HepG2 (cell line): ENCODE results near the gene MRPL43. TPM values are rescaled to one million over a fixed set of nuclear protein-coding genes. Genes with fewer than 3 reads are reported as not detected.
A peak's percentile ranks its signal among the peaks of the same experiment; 100 is the strongest.

ENCODE experiments used
- CCDC6 ChIP-seq: sonication (generic); formaldehyde crosslinking; IDR thresholded peaks from 2 replicates; pipeline ENCODE4 v1.8.1; 2022; ENCODE audit warnings: mild to moderate bottlenecking, missing genetic modification reagents, moderate library complexity
- FOXC1 ChIP-seq: sonication (generic); formaldehyde crosslinking; IDR thresholded peaks from 2 replicates; pipeline ENCODE4 v1.8.0; 2022; ENCODE audit warnings: mild to moderate bottlenecking, missing genetic modification reagents, borderline replicate concordance
- FOXP4 ChIP-seq: sonication (generic); formaldehyde crosslinking; IDR thresholded peaks from 2 replicates; pipeline ENCODE4 v1.4.0; 2020; ENCODE audit warnings: missing genetic modification reagents
- HIVEP1 ChIP-seq: sonication (generic); formaldehyde crosslinking; IDR thresholded peaks from 2 replicates; pipeline ENCODE4 v1.4.0; 2020; ENCODE audit warnings: mild to moderate bottlenecking, missing genetic modification reagents
- MLLT10 ChIP-seq: sonication (generic); formaldehyde crosslinking; IDR thresholded peaks from 2 replicates; pipeline ENCODE4 v1.4.0; 2020; ENCODE audit warnings: missing genetic modification reagents
- SMARCE1 ChIP-seq: fragments of 450-650 bp; IDR thresholded peaks from 2 replicates; pipeline ENCODE4 v1.6.1; 2017; ENCODE audit warnings: borderline replicate concordance
- SNAPC4 ChIP-seq: sonication (generic); formaldehyde crosslinking; IDR thresholded peaks from 2 replicates; pipeline ENCODE4 v1.4.0; 2020; ENCODE audit warnings: mild to moderate bottlenecking, missing genetic modification reagents
- ZBTB20 ChIP-seq: sonication (generic); formaldehyde crosslinking; IDR thresholded peaks from 2 replicates; pipeline ENCODE4 v1.8.1; 2023; ENCODE audit warnings: missing genetic modification reagents, low read depth, mild to moderate bottlenecking, borderline replicate concordance
- ZNF343 ChIP-seq: sonication (generic); formaldehyde crosslinking; IDR thresholded peaks from 2 replicates; pipeline ENCODE4 v1.4.0; 2020; ENCODE audit warnings: mild to moderate bottlenecking, missing genetic modification reagents
- polyA plus RNA-seq, 8 experiments: library from polyadenylated mRNA; depleted of rRNA in 3 of 8; stranded (reverse) in 7 of 8; unstranded in 1 of 8; fragments of >200 nt; fragmentation: Illumina TruSeq in 4 of 8; extraction: Trizol in 4 of 8; gene quantifications; 2 replicates each; pipeline versions ENCODE4 v1.2.1 to v1.2.3, GENCODE V29; 2011 to 2016; ENCODE audit warnings: low read depth in 4 of 8, missing spikeins in 1 of 8, mixed read lengths in 1 of 8; ENCODE audit not compliant: insufficient read depth in 1 of 8
- total RNA-seq, 5 experiments: library from RNA; depleted of rRNA; stranded (reverse); fragments of >200 nt; fragmentation: Illumina TruSeq; extraction: Trizol; gene quantifications; 2 replicates each; pipeline ENCODE4 v1.2.3, GENCODE V29; 2016; ENCODE audit warnings: low read depth in 1 of 5
- TF ChIP-seq, protein P1 (sequence below): sonication (generic); formaldehyde crosslinking; IDR thresholded peaks from 2 replicates; pipeline ENCODE4 v1.5.0; 2020; ENCODE audit warnings: missing genetic modification reagents
- TF ChIP-seq, protein P2 (sequence below): conservative IDR thresholded peaks from 2 replicates; pipeline ENCODE4 v1.6.1; 2018; ENCODE audit warnings: missing genetic modification reagents
- TF ChIP-seq, protein P3 (sequence below): sonication (generic); formaldehyde crosslinking; IDR thresholded peaks from 2 replicates; pipeline ENCODE4 v1.8.0; 2022; ENCODE audit warnings: mild to moderate bottlenecking, missing genetic modification reagents; ENCODE audit not compliant: insufficient replicate concordance
- TF ChIP-seq, protein P4 (sequence below): IDR thresholded peaks from 2 replicates; pipeline ENCODE4 v1.6.1; 2016
- TF ChIP-seq, protein P5 (sequence below): sonication (generic); formaldehyde crosslinking; IDR thresholded peaks from 2 replicates; pipeline ENCODE4 v1.5.1; 2020; ENCODE audit warnings: mild to moderate bottlenecking, moderate library complexity, missing genetic modification reagents

MRPL43 gene
- total and polyA plus RNA-seq, 2 of the 13 experiments (the other 11 are each of a cell fraction or from before 2014, with no cell fraction given): 71.0 to 73.7 TPM

DNA sequence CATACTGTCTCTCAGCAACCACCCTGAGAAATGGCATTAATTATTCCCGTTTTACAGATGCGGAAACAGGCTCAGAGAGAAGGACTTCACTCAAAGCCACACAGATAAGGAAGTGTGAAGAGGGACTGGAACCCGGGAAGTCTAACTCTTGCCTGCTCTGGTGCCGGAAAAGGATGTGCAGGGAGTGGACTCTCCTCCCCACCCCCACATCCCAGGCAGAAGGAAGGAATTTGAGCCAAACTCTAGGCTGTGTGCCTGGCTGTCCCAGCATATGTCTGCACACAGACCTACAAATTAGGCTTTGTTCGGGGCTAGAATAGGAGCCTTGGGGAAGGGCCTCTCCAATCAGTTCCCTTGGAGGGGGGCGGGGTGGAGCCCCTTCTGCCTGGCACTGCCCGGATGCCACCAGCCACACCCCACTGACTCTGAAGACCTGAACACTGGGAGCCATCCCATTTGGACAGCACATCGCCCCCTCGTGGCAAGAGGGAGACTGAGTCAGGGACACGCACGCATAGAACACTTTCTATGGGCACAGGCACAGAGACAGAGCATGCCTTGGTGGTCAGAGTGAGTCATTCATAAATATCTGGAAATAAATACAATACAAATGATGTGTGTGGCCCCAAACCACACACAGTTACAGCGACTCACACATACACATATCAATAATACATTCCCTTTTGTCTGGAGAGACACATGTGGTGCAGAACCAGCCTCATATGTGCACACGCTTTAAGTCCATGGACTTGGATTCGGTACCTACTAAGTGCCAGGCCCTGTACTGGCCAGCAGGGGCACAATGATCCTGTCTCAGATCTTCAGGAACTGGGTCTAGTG is 25.4 kb upstream of the MRPL43 start (continued):
- TF ChIP-seq, protein P1, sequence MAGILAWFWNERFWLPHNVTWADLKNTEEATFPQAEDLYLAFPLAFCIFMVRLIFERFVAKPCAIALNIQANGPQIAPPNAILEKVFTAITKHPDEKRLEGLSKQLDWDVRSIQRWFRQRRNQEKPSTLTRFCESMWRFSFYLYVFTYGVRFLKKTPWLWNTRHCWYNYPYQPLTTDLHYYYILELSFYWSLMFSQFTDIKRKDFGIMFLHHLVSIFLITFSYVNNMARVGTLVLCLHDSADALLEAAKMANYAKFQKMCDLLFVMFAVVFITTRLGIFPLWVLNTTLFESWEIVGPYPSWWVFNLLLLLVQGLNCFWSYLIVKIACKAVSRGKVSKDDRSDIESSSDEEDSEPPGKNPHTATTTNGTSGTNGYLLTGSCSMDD (CRISPR knock-in tag): no peak
- TF ChIP-seq, protein P2, sequence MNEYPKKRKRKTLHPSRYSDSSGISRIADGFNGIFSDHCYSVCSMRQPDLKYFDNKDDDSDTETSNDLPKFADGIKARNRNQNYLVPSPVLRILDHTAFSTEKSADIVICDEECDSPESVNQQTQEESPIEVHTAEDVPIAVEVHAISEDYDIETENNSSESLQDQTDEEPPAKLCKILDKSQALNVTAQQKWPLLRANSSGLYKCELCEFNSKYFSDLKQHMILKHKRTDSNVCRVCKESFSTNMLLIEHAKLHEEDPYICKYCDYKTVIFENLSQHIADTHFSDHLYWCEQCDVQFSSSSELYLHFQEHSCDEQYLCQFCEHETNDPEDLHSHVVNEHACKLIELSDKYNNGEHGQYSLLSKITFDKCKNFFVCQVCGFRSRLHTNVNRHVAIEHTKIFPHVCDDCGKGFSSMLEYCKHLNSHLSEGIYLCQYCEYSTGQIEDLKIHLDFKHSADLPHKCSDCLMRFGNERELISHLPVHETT: no peak
- TF ChIP-seq FOXP4 (CRISPR knock-in tag) (no peak), SMARCE1 (no peak), SNAPC4 (CRISPR knock-in tag) (no peak), CCDC6 (CRISPR knock-in tag) (no peak), ZBTB20 (CRISPR knock-in tag) (no peak), HIVEP1 (CRISPR knock-in tag) (no peak), ZNF343 (CRISPR knock-in tag) (0 out of 2 replicates have a peak, but pooled peaks have one; percentile 57), FOXC1 (no peak), MLLT10 (CRISPR knock-in tag) (no peak)
- TF ChIP-seq, protein P3, sequence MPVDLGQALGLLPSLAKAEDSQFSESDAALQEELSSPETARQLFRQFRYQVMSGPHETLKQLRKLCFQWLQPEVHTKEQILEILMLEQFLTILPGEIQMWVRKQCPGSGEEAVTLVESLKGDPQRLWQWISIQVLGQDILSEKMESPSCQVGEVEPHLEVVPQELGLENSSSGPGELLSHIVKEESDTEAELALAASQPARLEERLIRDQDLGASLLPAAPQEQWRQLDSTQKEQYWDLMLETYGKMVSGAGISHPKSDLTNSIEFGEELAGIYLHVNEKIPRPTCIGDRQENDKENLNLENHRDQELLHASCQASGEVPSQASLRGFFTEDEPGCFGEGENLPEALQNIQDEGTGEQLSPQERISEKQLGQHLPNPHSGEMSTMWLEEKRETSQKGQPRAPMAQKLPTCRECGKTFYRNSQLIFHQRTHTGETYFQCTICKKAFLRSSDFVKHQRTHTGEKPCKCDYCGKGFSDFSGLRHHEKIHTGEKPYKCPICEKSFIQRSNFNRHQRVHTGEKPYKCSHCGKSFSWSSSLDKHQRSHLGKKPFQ (CRISPR knock-in tag): no peak
- TF ChIP-seq, protein P4, sequence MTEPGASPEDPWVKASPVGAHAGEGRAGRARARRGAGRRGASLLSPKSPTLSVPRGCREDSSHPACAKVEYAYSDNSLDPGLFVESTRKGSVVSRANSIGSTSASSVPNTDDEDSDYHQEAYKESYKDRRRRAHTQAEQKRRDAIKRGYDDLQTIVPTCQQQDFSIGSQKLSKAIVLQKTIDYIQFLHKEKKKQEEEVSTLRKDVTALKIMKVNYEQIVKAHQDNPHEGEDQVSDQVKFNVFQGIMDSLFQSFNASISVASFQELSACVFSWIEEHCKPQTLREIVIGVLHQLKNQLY: no peak
- TF ChIP-seq, protein P5, sequence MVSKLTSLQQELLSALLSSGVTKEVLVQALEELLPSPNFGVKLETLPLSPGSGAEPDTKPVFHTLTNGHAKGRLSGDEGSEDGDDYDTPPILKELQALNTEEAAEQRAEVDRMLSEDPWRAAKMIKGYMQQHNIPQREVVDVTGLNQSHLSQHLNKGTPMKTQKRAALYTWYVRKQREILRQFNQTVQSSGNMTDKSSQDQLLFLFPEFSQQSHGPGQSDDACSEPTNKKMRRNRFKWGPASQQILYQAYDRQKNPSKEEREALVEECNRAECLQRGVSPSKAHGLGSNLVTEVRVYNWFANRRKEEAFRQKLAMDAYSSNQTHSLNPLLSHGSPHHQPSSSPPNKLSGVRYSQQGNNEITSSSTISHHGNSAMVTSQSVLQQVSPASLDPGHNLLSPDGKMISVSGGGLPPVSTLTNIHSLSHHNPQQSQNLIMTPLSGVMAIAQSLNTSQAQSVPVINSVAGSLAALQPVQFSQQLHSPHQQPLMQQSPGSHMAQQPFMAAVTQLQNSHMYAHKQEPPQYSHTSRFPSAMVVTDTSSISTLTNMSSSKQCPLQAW (CRISPR knock-in tag): no peak
